SU-DHL-6 (cell line): ENCODE results near the gene SRP14.

ENCODE experiments used
- H2AFZ ChIP-seq: fragments of 200-600 bp; sonication (generic); 2 replicates; pipeline ENCODE4 v1.6.1; 2014; ENCODE audit warnings: low read depth, mild to moderate bottlenecking, moderate library complexity, mixed read lengths, antibody characterized with exemption, low read length; ENCODE audit not compliant: severe bottlenecking
- H3F3A ChIP-seq: fragments of 200-600 bp; shearing (Covaris generic); 2 replicates; pipeline ENCODE4 v1.6.0; 2016; ENCODE audit warnings: antibody characterized with exemption, mild to moderate bottlenecking; ENCODE audit not compliant: insufficient read depth
- H3K27ac ChIP-seq: fragments of 200-600 bp; sonication (generic); 2 replicates; pipeline ENCODE4 v1.5.1; 2016; ENCODE audit warnings: low read depth, mild to moderate bottlenecking, low read length, moderate library complexity, mixed read lengths
- H3K27me3 ChIP-seq: fragments of 200-600 bp; sonication (generic), shearing (Covaris generic); 2 replicates; pipeline ENCODE4 v1.6.0; 2014; ENCODE audit warnings: mild to moderate bottlenecking, low read length
- H3K36me3 ChIP-seq: fragments of 200-600 bp; sonication (generic); 2 replicates; pipeline ENCODE4 v1.6.1; 2014; ENCODE audit warnings: mild to moderate bottlenecking, low read length, mixed read lengths
- H3K4me2 ChIP-seq: fragments of 300-600, 200-600 bp; shearing (Covaris generic), sonication (generic); 2 replicates; pipeline ENCODE4 v1.6.0; 2014; ENCODE audit warnings: low read length, low read depth, mild to moderate bottlenecking; ENCODE audit not compliant: poor library complexity, severe bottlenecking
- H3K4me3 ChIP-seq: fragments of 200-600 bp; sonication (generic); 2 replicates; pipeline ENCODE4 v1.5.1; 2014; ENCODE audit warnings: antibody characterized with exemption, low read length, mild to moderate bottlenecking, mixed read lengths; ENCODE audit not compliant: insufficient read depth, poor library complexity, severe bottlenecking
- H3K79me2 ChIP-seq: fragments of 200-600 bp; sonication (generic); 2 replicates; pipeline ENCODE4 v1.6.1; 2014; ENCODE audit warnings: mild to moderate bottlenecking, low read length, moderate library complexity; ENCODE audit not compliant: insufficient read depth
- H3K9ac ChIP-seq: fragments of 200-600 bp; sonication (generic); 2 replicates; pipeline ENCODE4 v1.7.0; 2014; ENCODE audit warnings: mild to moderate bottlenecking, low read length
- H3K9me2 ChIP-seq: fragments of 200-600 bp; sonication (generic); replicated peaks from 2 replicates; pipeline ENCODE4 v1.6.1; 2014; ENCODE audit warnings: low read length; ENCODE audit not compliant: insufficient read depth
- H3K9me3 ChIP-seq: fragments of 200-600 bp; sonication (generic); 2 replicates; pipeline ENCODE4 v1.6.1; 2014; ENCODE audit warnings: low read length, mixed read lengths; ENCODE audit not compliant: insufficient read depth
- H4K20me1 ChIP-seq: fragments of 200-600 bp; sonication (generic); 2 replicates; pipeline ENCODE4 v1.6.1; 2014; ENCODE audit warnings: low read depth, mild to moderate bottlenecking, antibody characterized with exemption, low read length, moderate library complexity, mixed read lengths
- EZH2phosphoT487 ChIP-seq: fragments of 200-600 bp; sonication (generic), shearing (Covaris generic); conservative IDR thresholded peaks from 2 replicates; pipeline ENCODE4 v1.6.1; 2018; ENCODE audit warnings: mild to moderate bottlenecking, antibody characterized with exemption, low read length, moderate library complexity, mixed read lengths
- TF ChIP-seq, protein P1 (sequence below): fragments of 200-600 bp; sonication (generic); IDR thresholded peaks from one replicate; pipeline ENCODE4 v1.5.1; 2017; ENCODE audit warnings: antibody characterized with exemption, mild to moderate bottlenecking, low read length, moderate library complexity; ENCODE audit not compliant: insufficient read depth, poor library complexity, severe bottlenecking

The SRP14 gene

GRCh38 chr15:40061212-40061901 is 22.4 kb upstream of the SRP14 start:
- no peak overlapping the region for H3K4me2 ChIP-seq
- no peak overlapping the region for H3K27ac ChIP-seq
- H3K9ac ChIP-seq, result no peak overlapping the region
- peaks cover 36% of the 10 kb centered on the region for H3F3A ChIP-seq
- no peak overlapping the region for H3K4me3 ChIP-seq
- no peaks in the 10 kb centered on the region for H3K9me3 ChIP-seq
- H3K9me2 ChIP-seq, result no peaks in the 10 kb centered on the region
- H2AFZ ChIP-seq, result no peak overlapping the region
- TF ChIP-seq, protein P1, sequence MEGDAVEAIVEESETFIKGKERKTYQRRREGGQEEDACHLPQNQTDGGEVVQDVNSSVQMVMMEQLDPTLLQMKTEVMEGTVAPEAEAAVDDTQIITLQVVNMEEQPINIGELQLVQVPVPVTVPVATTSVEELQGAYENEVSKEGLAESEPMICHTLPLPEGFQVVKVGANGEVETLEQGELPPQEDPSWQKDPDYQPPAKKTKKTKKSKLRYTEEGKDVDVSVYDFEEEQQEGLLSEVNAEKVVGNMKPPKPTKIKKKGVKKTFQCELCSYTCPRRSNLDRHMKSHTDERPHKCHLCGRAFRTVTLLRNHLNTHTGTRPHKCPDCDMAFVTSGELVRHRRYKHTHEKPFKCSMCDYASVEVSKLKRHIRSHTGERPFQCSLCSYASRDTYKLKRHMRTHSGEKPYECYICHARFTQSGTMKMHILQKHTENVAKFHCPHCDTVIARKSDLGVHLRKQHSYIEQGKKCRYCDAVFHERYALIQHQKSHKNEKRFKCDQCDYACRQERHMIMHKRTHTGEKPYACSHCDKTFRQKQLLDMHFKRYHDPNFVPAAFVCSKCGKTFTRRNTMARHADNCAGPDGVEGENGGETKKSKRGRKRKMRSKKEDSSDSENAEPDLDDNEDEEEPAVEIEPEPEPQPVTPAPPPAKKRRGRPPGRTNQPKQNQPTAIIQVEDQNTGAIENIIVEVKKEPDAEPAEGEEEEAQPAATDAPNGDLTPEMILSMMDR, result no peak
- TF ChIP-seq EZH2phosphoT487, result no peak
- H3K36me3 ChIP-seq, result no peaks in the 10 kb centered on the region
- H4K20me1 ChIP-seq, result no peaks in the 10 kb centered on the region
- no peaks in the 10 kb centered on the region for H3K79me2 ChIP-seq
- H3K27me3 ChIP-seq, result no peaks in the 10 kb centered on the region

DNA sequence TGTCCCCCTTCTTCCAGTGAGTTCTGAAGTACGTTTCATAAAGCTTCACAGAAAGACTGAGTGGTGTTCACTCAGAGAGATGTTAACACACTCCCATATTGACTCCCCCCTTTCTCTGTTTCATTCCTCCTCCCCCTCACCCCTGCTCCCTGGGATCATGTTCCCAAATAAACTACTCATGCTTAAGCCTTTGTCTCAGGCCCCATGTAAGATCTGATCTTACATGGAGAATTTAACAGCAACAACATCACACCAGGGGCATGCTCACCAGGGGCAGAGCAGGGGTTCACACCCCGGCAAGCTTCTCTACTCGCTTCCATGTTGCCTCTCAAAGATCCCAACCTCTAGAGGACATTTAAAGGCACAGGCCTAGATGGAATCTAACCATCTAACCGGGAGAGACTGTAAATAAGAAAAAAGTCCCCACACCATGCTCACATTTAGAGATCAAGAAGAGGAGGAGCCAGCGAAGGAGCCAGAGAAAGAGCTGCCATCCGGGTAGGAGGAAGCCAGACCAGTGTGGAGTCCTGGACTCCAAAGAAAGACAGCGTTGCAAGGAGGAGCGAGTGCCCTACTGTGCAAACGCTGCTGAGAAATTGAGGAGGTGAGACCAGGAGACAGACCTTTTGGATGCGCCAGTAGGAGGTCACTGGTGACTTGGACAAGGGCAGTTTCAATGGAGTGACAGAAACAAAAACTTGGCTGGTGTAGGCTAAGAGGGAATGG is 21.4 kb upstream of the SRP14 start:
- no peak overlapping the region for H2AFZ ChIP-seq
- no peak overlapping the region for H3K4me3 ChIP-seq
- no peak overlapping the region for H3K9ac ChIP-seq
- H4K20me1 ChIP-seq, result no peaks in the 10 kb centered on the region
- H3K27me3 ChIP-seq, result no peaks in the 10 kb centered on the region
- H3K79me2 ChIP-seq, result no peaks in the 10 kb centered on the region
- no peak for TF ChIP-seq EZH2phosphoT487
- TF ChIP-seq, protein P1, result no peak
- no peak overlapping the region for H3K27ac ChIP-seq
- no peaks in the 10 kb centered on the region for H3K36me3 ChIP-seq
- no peaks in the 10 kb centered on the region for H3K9me2 ChIP-seq
- H3K4me2 ChIP-seq, result no peak overlapping the region
- no peaks in the 10 kb centered on the region for H3K9me3 ChIP-seq
- H3F3A ChIP-seq, result peaks cover 29% of the 10 kb centered on the region

DNA sequence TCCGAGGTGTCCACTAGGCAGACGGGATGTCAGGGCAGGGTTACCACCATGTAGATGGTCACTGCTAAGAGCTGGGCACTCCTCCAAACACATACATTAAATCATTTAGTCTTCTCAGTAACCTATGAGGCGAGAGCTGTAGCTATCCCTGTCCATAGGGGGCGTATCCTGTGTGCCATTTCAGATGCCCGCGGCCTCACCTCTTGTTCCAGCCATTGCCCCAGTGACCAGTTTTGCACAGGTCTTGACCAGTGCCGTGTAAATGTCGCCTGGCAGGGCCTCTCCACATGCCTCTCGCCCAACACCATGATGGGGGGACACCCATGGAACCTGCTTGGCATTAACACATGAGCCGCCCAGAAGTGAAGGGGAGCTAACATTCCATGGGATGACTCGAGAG is 20.8 kb upstream of the SRP14 start:
- H3K4me2 ChIP-seq, result no peak overlapping the region
- peaks cover 23% of the 10 kb centered on the region for H3F3A ChIP-seq
- H4K20me1 ChIP-seq, result no peaks in the 10 kb centered on the region
- no peak for TF ChIP-seq EZH2phosphoT487
- TF ChIP-seq, protein P1, result no peak
- no peak overlapping the region for H2AFZ ChIP-seq
- no peaks in the 10 kb centered on the region for H3K36me3 ChIP-seq
- H3K9me3 ChIP-seq, result no peaks in the 10 kb centered on the region
- H3K9me2 ChIP-seq, result no peaks in the 10 kb centered on the region
- H3K79me2 ChIP-seq, result no peaks in the 10 kb centered on the region
- H3K27me3 ChIP-seq, result no peaks in the 10 kb centered on the region
- H3K9ac ChIP-seq, result no peak overlapping the region
- no peak overlapping the region for H3K4me3 ChIP-seq
- no peak overlapping the region for H3K27ac ChIP-seq
